ENCODE data around the gene CCDC27. TPM values are rescaled to one million over a fixed set of nuclear protein-coding genes. Genes with fewer than 3 reads are reported as not detected.
A peak's percentile ranks its signal among the peaks of the same experiment; 100 is the strongest.

Gene CCDC27
- total RNA-seq, 1 donor from 2014 or later, result not detected

GRCh38 chr1:3714814-3715213 is 37.4 kb upstream of the CCDC27 start:
- no peak for TF ChIP-seq CTCF (IDR thresholded peaks at IDR 0.05)
- intact Hi-C loops (cut with DNase I), result no loop called here
- Histone ChIP-seq H3K4me1 (peaks cover 27% of the 10 kb centered on the region), H3K4me3 (no peak overlapping the region), H3K36me3 (no peaks in the 10 kb centered on the region), H3K27me3 (ENCODE audit: low read depth) (peaks cover 43% of the 10 kb centered on the region), H3K27ac (no peak overlapping the region), H3K9me3 (no peaks in the 10 kb centered on the region)
- ATAC-seq, result no peak
- no peak for DNase-seq

DNA sequence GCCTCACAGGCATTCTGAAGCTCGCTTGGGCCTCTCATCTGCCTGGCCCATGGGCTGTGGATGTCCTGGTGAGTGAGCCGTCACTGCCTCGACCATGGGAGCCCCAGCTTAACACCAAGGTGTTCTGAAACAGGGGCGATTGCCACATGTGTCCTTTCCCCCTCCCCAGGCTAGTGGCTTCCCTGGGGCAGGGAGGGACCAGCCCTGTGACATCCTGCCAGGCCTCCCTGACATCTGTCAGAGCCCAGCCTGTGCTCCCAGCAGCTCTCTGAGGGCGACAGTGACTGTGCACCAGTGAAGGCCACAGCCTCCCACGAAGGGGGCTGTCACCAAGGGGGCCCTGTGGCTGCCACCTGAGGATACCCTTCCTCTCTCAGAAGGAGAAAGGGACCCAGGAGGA is 35.9 kb upstream of the CCDC27 start:
- Histone ChIP-seq H3K27ac (no peak overlapping the region), H3K4me1 (peaks cover 27% of the 10 kb centered on the region), H3K4me3 (no peak overlapping the region), H3K9me3 (no peaks in the 10 kb centered on the region), H3K27me3 (ENCODE audit: low read depth) (peaks cover 43% of the 10 kb centered on the region), H3K36me3 (no peaks in the 10 kb centered on the region)
- no peak for TF ChIP-seq CTCF (IDR thresholded peaks at IDR 0.05)
- DNase-seq (no peak), ATAC-seq (no peak)
- intact Hi-C loops (cut with DNase I), result no loop called here

DNA sequence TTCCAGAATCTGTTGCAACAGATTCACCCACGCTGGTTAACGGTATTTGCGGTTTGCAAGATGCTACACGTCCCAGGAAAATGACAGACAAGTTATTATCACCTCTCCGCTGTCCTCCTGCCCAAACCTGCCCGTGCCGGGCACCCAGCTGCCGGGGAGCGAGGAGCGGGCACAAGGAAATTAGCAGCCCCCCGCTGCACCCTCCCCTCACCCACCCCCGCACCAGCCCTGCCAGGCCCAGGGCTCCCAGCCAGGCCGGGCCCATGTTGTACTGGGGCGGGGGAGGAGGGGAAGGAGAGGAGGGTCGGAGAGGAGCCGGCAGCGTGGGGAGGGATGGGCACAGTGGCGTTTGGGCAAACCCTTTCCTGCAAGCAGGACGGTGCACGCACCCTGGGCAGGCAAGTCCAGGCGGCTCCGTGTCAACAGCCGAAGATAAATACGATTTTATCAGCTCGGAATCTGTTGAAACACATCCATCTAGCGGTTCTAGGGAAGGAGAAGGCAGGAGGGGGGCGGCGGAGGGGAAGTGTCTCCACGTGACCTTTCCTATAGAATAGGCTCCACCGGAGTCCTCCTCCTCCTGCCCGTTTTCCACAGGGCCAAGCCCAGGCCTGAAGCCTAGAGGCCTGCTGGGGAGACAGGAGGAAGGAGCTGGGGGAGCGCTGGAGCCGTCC is 35.1 kb upstream of the CCDC27 start:
- no peak overlapping the region for H3K4me3 ChIP-seq
- TF ChIP-seq CTCF (IDR thresholded peaks at IDR 0.05), result no peak
- no peaks in the 10 kb centered on the region for H3K9me3 ChIP-seq
- H3K27me3 ChIP-seq (ENCODE audit: low read depth), result peaks cover 41% of the 10 kb centered on the region
- H3K36me3 ChIP-seq, result no peaks in the 10 kb centered on the region
- DNase-seq (no peak), ATAC-seq (no peak)
- intact Hi-C loops (cut with DNase I), result no loop called here
- no peak overlapping the region for H3K27ac ChIP-seq
- H3K4me1 ChIP-seq, result peaks cover 27% of the 10 kb centered on the region

DNA sequence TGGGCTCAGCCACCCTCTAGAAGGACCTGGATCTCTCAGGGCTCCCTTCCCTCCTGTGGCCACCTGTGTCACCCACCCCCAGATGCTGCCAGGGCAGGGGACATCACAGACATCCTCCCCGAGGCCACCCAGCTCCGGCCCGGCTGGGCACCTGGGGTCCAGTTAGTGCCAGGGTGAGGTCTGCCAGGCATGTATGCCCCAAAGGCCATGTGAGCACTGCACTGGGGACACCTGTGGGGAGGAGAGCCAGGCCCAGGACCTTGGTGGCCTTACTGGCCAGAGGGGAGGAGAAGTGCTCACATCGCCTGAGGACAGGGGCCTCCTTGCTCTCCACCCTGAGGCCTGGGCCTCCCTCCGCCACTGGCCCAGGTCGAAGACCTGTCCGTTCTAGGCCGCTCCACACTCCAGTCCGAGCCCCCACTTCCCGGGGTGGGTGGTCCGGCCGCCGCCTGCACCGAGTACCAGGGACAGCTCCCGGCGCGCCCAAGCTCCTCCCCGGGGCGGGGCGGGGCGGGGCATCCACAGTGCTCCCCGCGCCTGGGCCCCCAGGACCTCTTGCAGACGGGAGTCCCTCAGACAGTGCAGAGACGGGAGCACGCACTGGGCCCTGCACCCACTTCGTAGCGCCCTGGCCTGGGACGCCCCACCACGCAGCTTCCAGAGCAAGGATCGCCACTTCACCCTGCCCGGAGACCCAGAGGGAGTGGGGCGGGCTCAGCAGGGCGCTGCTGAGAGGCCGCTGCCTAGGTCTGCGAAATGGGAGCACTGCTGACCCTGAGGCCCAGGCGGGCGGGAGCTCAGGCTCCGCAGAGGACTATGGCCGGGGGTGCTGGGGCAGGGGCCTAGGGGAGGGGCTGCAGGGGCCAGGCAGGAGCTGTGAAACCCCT is 34.3 kb upstream of the CCDC27 start:
- no peak for TF ChIP-seq CTCF (IDR thresholded peaks at IDR 0.05)
- Histone ChIP-seq H3K36me3 (no peaks in the 10 kb centered on the region), H3K27me3 (ENCODE audit: low read depth) (peaks cover 33% of the 10 kb centered on the region), H3K4me3 (no peak overlapping the region), H3K4me1 (peaks cover 27% of the 10 kb centered on the region), H3K27ac (no peak overlapping the region), H3K9me3 (no peaks in the 10 kb centered on the region)
- ATAC-seq, result peak in 1 of 2 donors; percentile 22
- intact Hi-C loops (cut with DNase I), result no loop called here
- no peak for DNase-seq

GRCh38 chr1:3718764-3719163 is 33.5 kb upstream of the CCDC27 start:
- no peak for TF ChIP-seq CTCF (IDR thresholded peaks at IDR 0.05)
- ATAC-seq (no peak), DNase-seq (no peak)
- Histone ChIP-seq H3K27me3 (ENCODE audit: low read depth) (peaks cover 25% of the 10 kb centered on the region), H3K4me1 (peaks cover 27% of the 10 kb centered on the region), H3K36me3 (no peaks in the 10 kb centered on the region), H3K9me3 (no peaks in the 10 kb centered on the region), H3K4me3 (no peak overlapping the region), H3K27ac (no peak overlapping the region)
- intact Hi-C loops (cut with DNase I), result no loop called here
